HG02678 (cell line): ENCODE data around the gene RARA.

Experiments used
- ATAC-seq: cut with Tn5 transposase; IDR thresholded peaks from one replicate; pipeline ENCODE4 v1.9.1; 2021; ENCODE audit warnings: mild to moderate bottlenecking, moderate library complexity; ENCODE audit not compliant: unreplicated experiment

Gene RARA

GRCh38 chr17:40309031-40309948 lies at the start of gene RARA:
RARA (plus strand) TSS chr17:40309180; CDS start chr17:40331219, 22,039 bp downstream.
- no peak for ATAC-seq

GRCh38 chr17:40259505-40259904 lies 49.5 kb upstream of the RARA start:
- no peak for ATAC-seq

- ATAC-seq: no peak
These were observed 48.5 kb upstream of the RARA start for GRCh38 chr17:40260528-40260927.

- no peak for ATAC-seq
These were observed 44.4 kb upstream of the RARA start for GRCh38 chr17:40264458-40265185.

GRCh38 chr17:40265337-40265736 lies 43.6 kb upstream of the RARA start:
- no peak for ATAC-seq

- ATAC-seq: no peak
These were observed 42.1 kb upstream of the RARA start for GRCh38 chr17:40266882-40267281.

- ATAC-seq: no peak
These were observed 40.8 kb upstream of the RARA start for GRCh38 chr17:40268141-40268712.

GRCh38 chr17:40278414-40278813 lies 30.6 kb upstream of the RARA start:
- no peak for ATAC-seq

- no peak for ATAC-seq
These were observed 29.6 kb upstream of the RARA start for GRCh38 chr17:40279402-40279801.

- ATAC-seq: no peak
These were observed 27.3 kb upstream of the RARA start for GRCh38 chr17:40281663-40282062.

GRCh38 chr17:40283662-40284061 lies 25.3 kb upstream of the RARA start:
- ATAC-seq: no peak

- ATAC-seq: no peak
These were observed 24.8 kb upstream of the RARA start for GRCh38 chr17:40284085-40284713.

- no peak for ATAC-seq
These were observed 22.5 kb upstream of the RARA start for GRCh38 chr17:40286473-40286872.

- peak; percentile 2 for ATAC-seq
These were observed 21.9 kb upstream of the RARA start for GRCh38 chr17:40287159-40287493.

GRCh38 chr17:40287494-40288369 lies 21.2 kb upstream of the RARA start, which contains the start of gene CDC6:
CDC6 (plus strand) TSS chr17:40287879; CDS start chr17:40289421, 1,542 bp downstream.
- ATAC-seq: peak; percentile 97

GRCh38 chr17:40290629-40291280 lies 18.2 kb upstream of the RARA start:
- ATAC-seq: no peak

- no peak for ATAC-seq
These were observed 17.7 kb upstream of the RARA start for GRCh38 chr17:40291281-40291664.

GRCh38 chr17:40293363-40293762 lies 15.6 kb upstream of the RARA start:
- ATAC-seq: no peak

- ATAC-seq: no peak
These were observed 13.2 kb upstream of the RARA start for GRCh38 chr17:40295488-40296436.
